ENCODE data around the gene GCNT4.

GCNT4 gene

DNA sequence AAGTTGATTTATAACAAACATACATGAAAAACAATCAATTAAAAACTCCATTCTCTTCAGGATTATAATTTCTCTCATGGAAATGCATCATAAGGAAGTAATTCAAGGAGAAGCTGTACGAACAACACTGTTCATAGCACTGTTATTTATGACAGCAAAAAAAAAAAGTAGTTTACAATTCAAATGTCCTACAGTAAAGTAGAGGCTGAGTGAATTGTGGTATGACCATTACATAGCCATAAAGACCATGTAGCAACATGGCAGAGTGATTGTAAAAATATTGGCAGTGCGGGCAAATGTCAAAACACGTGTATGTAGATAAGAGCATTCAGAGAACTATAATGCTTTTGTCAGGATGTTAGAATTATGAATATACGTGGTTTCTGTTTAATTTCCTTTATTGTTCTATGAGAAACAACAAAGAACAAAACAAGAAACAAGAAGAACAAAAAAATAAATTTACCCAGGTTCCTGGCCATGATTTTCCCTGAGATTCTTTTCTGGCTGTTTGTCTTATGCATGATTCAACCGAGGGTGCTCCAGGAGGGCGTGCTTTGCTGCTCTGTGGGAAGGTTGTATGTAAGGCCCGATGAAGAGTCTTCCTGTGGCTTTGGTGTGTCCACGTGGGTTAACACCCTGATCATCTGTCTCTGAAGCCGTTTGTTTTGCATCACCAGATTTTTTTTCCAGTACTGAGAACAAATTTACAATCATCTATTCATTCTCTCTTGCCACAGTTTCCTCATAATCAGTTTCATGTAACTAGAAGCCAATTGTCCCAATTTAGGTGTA lies 28.8 kb downstream of the GCNT4 start:
- no peaks in the 10 kb centered on the region for H3K36me3 ChIP-seq (ENCODE audit: insufficient read depth, low read length)
- TF ChIP-seq, protein P1, sequence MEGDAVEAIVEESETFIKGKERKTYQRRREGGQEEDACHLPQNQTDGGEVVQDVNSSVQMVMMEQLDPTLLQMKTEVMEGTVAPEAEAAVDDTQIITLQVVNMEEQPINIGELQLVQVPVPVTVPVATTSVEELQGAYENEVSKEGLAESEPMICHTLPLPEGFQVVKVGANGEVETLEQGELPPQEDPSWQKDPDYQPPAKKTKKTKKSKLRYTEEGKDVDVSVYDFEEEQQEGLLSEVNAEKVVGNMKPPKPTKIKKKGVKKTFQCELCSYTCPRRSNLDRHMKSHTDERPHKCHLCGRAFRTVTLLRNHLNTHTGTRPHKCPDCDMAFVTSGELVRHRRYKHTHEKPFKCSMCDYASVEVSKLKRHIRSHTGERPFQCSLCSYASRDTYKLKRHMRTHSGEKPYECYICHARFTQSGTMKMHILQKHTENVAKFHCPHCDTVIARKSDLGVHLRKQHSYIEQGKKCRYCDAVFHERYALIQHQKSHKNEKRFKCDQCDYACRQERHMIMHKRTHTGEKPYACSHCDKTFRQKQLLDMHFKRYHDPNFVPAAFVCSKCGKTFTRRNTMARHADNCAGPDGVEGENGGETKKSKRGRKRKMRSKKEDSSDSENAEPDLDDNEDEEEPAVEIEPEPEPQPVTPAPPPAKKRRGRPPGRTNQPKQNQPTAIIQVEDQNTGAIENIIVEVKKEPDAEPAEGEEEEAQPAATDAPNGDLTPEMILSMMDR (IDR thresholded peaks at IDR 0.05; ENCODE audit: low read length), result no peak
- TF ChIP-seq EZH2 (IDR thresholded peaks at IDR 0.05; ENCODE audit: borderline replicate concordance, low read length), result no peak

DNA sequence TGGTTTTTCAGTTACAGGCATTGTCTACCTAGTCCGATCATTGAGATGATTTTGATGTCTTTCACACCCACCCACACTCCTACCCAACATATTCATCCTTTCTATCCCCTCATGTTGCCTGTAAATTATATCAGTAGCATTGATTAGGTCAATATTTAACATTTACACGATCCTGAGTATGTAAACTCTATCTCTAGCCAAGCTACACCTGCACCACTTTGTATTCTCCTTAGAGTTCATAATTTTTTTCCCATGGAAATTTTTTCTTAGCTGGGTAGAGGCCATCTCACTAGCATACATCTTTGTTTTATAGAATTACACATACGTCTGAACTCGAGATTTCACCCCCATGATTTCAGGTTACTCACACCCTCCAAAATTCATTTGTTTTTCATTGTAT lies 30.6 kb downstream of the GCNT4 start:
- Histone ChIP-seq H3K4me2 (ENCODE audit: low read length) (no peak overlapping the region), H3K79me2 (ENCODE audit: insufficient read depth, low read length) (no peaks in the 10 kb centered on the region), H4K20me1 (ENCODE audit: insufficient read depth, low read length) (no peaks in the 10 kb centered on the region), H3F3A (ENCODE audit: insufficient read depth, low read length) (no peaks in the 10 kb centered on the region), H3K27ac (ENCODE audit: low read depth, low read length, poor library complexity, severe bottlenecking) (no peak overlapping the region), H2AFZ (ENCODE audit: low read length) (no peak overlapping the region), H3K27me3 (ENCODE audit: insufficient read depth, low read length) (no peaks in the 10 kb centered on the region), H3K9me3 (ENCODE audit: low read length) (no peaks in the 10 kb centered on the region), H3K9ac (ENCODE audit: low read length) (no peak overlapping the region), H3K4me1 (ENCODE audit: insufficient read depth, low read length, severe bottlenecking) (no peaks in the 10 kb centered on the region), H3K36me3 (ENCODE audit: insufficient read depth, low read length) (no peaks in the 10 kb centered on the region), H3K4me3 (ENCODE audit: low read depth, low read length, poor library complexity, severe bottlenecking) (no peak overlapping the region), H3K9me2 (ENCODE audit: low read depth, low read length) (no peaks in the 10 kb centered on the region)
- TF ChIP-seq, protein P1 (IDR thresholded peaks at IDR 0.05; ENCODE audit: low read length), result no peak
- no peak for TF ChIP-seq EZH2 (IDR thresholded peaks at IDR 0.05; ENCODE audit: borderline replicate concordance, low read length)

More for the DNA sequence above, 28.8 kb downstream of the GCNT4 start:
- no peaks in the 10 kb centered on the region for H3F3A ChIP-seq (ENCODE audit: insufficient read depth, low read length)
- no peak overlapping the region for H3K4me3 ChIP-seq (ENCODE audit: low read depth, low read length, poor library complexity, severe bottlenecking)
- H3K9me3 ChIP-seq (ENCODE audit: low read length), result no peaks in the 10 kb centered on the region
- H3K4me1 ChIP-seq (ENCODE audit: insufficient read depth, low read length, severe bottlenecking), result no peaks in the 10 kb centered on the region
- no peaks in the 10 kb centered on the region for H3K27me3 ChIP-seq (ENCODE audit: insufficient read depth, low read length)
- no peak overlapping the region for H3K27ac ChIP-seq (ENCODE audit: low read depth, low read length, poor library complexity, severe bottlenecking)
- no peaks in the 10 kb centered on the region for H3K9me2 ChIP-seq (ENCODE audit: low read depth, low read length)
- H3K9ac ChIP-seq (ENCODE audit: low read length), result no peak overlapping the region
- H3K4me2 ChIP-seq (ENCODE audit: low read length), result no peak overlapping the region
- no peak overlapping the region for H2AFZ ChIP-seq (ENCODE audit: low read length)
- no peaks in the 10 kb centered on the region for H4K20me1 ChIP-seq (ENCODE audit: insufficient read depth, low read length)
- H3K79me2 ChIP-seq (ENCODE audit: insufficient read depth, low read length), result no peaks in the 10 kb centered on the region

GRCh38 chr5:75021219-75021618 lies 31.1 kb downstream of the GCNT4 start:
- Histone ChIP-seq H3K4me2 (ENCODE audit: low read length) (no peak overlapping the region), H3K9me3 (ENCODE audit: low read length) (no peaks in the 10 kb centered on the region), H3K36me3 (ENCODE audit: insufficient read depth, low read length) (no peaks in the 10 kb centered on the region), H3F3A (ENCODE audit: insufficient read depth, low read length) (no peaks in the 10 kb centered on the region), H3K4me1 (ENCODE audit: insufficient read depth, low read length, severe bottlenecking) (no peaks in the 10 kb centered on the region), H4K20me1 (ENCODE audit: insufficient read depth, low read length) (no peaks in the 10 kb centered on the region), H3K79me2 (ENCODE audit: insufficient read depth, low read length) (no peaks in the 10 kb centered on the region), H2AFZ (ENCODE audit: low read length) (no peak overlapping the region), H3K4me3 (ENCODE audit: low read depth, low read length, poor library complexity, severe bottlenecking) (no peak overlapping the region), H3K27ac (ENCODE audit: low read depth, low read length, poor library complexity, severe bottlenecking) (no peak overlapping the region), H3K9me2 (ENCODE audit: low read depth, low read length) (no peaks in the 10 kb centered on the region), H3K27me3 (ENCODE audit: insufficient read depth, low read length) (no peaks in the 10 kb centered on the region), H3K9ac (ENCODE audit: low read length) (no peak overlapping the region)
- TF ChIP-seq, protein P1 (IDR thresholded peaks at IDR 0.05; ENCODE audit: low read length), result no peak
- TF ChIP-seq EZH2 (IDR thresholded peaks at IDR 0.05; ENCODE audit: borderline replicate concordance, low read length), result no peak

Data from OCI-LY1 (cell line).